A673 (cell line): ENCODE data around the gene MCF2L2.

Experiments used
- CTCF ChIP-seq: fragments of 300-800, 200-600 bp; sonication (generic); conservative IDR thresholded peaks from 2 replicates; pipeline ENCODE4 v1.5.1; 2017; ENCODE audit warnings: low read depth, mild to moderate bottlenecking, antibody characterized with exemption, low read length, moderate library complexity, mixed read lengths
- EZH2 ChIP-seq: fragments of 200-600 bp; sonication (generic); IDR thresholded peaks from 2 replicates; pipeline ENCODE4 v1.6.1; 2017; ENCODE audit warnings: borderline replicate concordance, low read depth, mild to moderate bottlenecking, mixed read lengths, antibody characterized with exemption, low read length; ENCODE audit not compliant: poor library complexity, severe bottlenecking

GRCh38 chr3:183156266-183156665 lies 272.2 kb downstream of the MCF2L2 start:
- TF ChIP-seq CTCF (no peak), EZH2 (no peak)
